HL-60 (cell line): ENCODE data around the gene IFT81.

ENCODE experiments used
- GABPA ChIP-seq: IDR thresholded peaks from 2 replicates; pipeline ENCODE4 v1.6.1; 2012; ENCODE audit warnings: low read depth
- POLR2AphosphoS5 ChIP-seq: IDR thresholded peaks from 2 replicates; pipeline ENCODE4 v1.6.1; 2012; ENCODE audit warnings: low read depth
- TF ChIP-seq, protein P1 (sequence below): IDR thresholded peaks from one replicate; pipeline ENCODE4 v1.5.1; 2011; ENCODE audit warnings: low read length, control low read depth, inconsistent platforms; ENCODE audit not compliant: insufficient read depth
- TF ChIP-seq, protein P2 (sequence below): IDR thresholded peaks from 2 replicates; pipeline ENCODE4 v1.6.1; 2012; ENCODE audit warnings: low read depth; ENCODE audit not compliant: insufficient replicate concordance

DNA sequence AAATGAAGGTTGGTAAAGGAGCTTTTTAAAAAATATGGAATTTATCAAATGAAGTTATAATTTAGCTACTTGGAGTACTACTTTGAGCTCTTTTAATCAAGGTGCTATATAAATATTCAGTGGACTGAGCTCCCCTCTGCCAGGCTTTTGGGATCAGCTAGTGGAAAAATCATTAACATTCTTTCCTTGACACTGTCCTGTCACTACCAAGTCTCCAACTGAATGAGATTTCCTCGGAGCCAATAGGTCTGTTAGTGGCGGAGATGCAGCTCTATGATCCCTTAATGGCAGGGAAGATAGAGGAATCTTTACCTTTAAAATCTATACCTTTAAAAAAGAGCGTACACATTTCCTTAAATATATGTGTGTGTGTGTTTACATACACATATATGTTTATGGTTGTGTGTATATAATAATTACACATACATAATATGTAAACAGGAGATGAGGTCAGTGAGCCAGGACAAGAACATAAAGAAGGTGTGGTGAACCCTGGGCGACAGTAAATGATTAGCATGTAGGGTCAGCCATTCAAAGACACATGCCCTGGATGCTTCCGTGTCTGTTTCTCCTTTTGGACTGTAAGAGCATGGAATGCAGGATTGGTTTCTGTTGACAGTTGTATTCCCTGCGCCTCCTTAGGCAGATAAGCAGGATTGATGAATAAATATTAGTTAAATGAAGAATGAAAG lies 109.2 kb downstream of the IFT81 start:
- TF ChIP-seq, protein P1, sequence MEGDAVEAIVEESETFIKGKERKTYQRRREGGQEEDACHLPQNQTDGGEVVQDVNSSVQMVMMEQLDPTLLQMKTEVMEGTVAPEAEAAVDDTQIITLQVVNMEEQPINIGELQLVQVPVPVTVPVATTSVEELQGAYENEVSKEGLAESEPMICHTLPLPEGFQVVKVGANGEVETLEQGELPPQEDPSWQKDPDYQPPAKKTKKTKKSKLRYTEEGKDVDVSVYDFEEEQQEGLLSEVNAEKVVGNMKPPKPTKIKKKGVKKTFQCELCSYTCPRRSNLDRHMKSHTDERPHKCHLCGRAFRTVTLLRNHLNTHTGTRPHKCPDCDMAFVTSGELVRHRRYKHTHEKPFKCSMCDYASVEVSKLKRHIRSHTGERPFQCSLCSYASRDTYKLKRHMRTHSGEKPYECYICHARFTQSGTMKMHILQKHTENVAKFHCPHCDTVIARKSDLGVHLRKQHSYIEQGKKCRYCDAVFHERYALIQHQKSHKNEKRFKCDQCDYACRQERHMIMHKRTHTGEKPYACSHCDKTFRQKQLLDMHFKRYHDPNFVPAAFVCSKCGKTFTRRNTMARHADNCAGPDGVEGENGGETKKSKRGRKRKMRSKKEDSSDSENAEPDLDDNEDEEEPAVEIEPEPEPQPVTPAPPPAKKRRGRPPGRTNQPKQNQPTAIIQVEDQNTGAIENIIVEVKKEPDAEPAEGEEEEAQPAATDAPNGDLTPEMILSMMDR: no peak
- TF ChIP-seq GABPA (no peak), POLR2AphosphoS5 (no peak)
- TF ChIP-seq, protein P2, sequence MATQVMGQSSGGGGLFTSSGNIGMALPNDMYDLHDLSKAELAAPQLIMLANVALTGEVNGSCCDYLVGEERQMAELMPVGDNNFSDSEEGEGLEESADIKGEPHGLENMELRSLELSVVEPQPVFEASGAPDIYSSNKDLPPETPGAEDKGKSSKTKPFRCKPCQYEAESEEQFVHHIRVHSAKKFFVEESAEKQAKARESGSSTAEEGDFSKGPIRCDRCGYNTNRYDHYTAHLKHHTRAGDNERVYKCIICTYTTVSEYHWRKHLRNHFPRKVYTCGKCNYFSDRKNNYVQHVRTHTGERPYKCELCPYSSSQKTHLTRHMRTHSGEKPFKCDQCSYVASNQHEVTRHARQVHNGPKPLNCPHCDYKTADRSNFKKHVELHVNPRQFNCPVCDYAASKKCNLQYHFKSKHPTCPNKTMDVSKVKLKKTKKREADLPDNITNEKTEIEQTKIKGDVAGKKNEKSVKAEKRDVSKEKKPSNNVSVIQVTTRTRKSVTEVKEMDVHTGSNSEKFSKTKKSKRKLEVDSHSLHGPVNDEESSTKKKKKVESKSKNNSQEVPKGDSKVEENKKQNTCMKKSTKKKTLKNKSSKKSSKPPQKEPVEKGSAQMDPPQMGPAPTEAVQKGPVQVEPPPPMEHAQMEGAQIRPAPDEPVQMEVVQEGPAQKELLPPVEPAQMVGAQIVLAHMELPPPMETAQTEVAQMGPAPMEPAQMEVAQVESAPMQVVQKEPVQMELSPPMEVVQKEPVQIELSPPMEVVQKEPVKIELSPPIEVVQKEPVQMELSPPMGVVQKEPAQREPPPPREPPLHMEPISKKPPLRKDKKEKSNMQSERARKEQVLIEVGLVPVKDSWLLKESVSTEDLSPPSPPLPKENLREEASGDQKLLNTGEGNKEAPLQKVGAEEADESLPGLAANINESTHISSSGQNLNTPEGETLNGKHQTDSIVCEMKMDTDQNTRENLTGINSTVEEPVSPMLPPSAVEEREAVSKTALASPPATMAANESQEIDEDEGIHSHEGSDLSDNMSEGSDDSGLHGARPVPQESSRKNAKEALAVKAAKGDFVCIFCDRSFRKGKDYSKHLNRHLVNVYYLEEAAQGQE: no peak
